Measurements from ENCODE around the gene NLGN1.

NLGN1 gene

GRCh38 chr3:173930251-173930650 is 532.7 kb downstream of the NLGN1 start:
- TF ChIP-seq POLR2A (IDR thresholded peaks at IDR 0.05; ENCODE audit: extremely low read depth, insufficient read length) (no peak), MAX (IDR thresholded peaks at IDR 0.05; ENCODE audit: low read depth, low read length) (no peak), CTCF (IDR thresholded peaks at IDR 0.05; ENCODE audit: low read depth, low read length) (no peak), MYC (IDR thresholded peaks at IDR 0.05; ENCODE audit: low read depth, low read length) (no peak)
- no peak for DNase-seq (ENCODE audit: low read depth)

GRCh38 chr3:173932624-173933023 is 535.1 kb downstream of the NLGN1 start:
- DNase-seq (ENCODE audit: low read depth), result no peak
- TF ChIP-seq MYC (IDR thresholded peaks at IDR 0.05; ENCODE audit: low read depth, low read length) (no peak), MAX (IDR thresholded peaks at IDR 0.05; ENCODE audit: low read depth, low read length) (no peak), POLR2A (IDR thresholded peaks at IDR 0.05; ENCODE audit: extremely low read depth, insufficient read length) (no peak), CTCF (IDR thresholded peaks at IDR 0.05; ENCODE audit: low read depth, low read length) (no peak)
- H3K4me3 ChIP-seq (ENCODE audit: low read depth, low read length), result no peak overlapping the region

More at GRCh38 chr3:173930251-173930650, 532.7 kb downstream of the NLGN1 start:
- no peak overlapping the region for H3K4me3 ChIP-seq (ENCODE audit: low read depth, low read length)

DNA sequence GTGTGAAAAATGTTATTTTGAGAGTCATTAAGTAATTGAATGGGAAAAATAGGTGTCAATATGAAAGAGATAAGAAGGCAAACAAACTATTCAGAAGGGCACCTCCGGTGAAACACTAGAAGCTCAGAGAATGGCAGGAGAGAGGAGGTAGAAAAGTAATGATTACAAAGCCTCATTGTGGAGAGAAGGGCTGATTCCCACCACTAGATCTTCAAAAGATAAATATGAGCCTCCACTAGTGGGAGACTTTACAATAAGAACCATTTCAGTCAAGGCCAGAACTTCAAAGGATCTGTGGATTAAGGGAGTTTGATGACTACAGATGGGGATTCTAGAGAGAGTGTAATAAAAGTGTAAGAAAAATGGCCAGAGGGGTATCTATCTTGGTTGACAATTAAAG is 535.6 kb downstream of the NLGN1 start:
- TF ChIP-seq MYC (IDR thresholded peaks at IDR 0.05; ENCODE audit: low read depth, low read length) (no peak), POLR2A (IDR thresholded peaks at IDR 0.05; ENCODE audit: extremely low read depth, insufficient read length) (no peak), MAX (IDR thresholded peaks at IDR 0.05; ENCODE audit: low read depth, low read length) (no peak), CTCF (IDR thresholded peaks at IDR 0.05; ENCODE audit: low read depth, low read length) (no peak)

DNA sequence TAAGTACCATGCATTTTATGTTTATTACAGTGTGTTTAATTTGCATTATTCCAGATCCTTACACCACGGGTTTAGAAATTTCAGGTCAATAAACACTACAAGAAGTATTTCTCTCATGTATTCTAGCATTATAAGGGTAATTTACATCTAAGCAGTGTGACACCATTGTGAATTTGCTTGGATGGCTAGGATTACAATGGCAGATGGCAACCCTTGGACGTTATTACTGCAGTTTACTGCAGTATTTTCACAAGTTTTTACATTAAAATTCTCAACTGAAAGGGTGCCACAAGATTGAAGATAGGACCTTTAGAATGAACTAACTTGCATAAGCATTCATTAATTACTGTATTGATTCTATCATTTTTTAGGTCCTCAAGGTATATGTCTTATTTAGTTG is 538.8 kb downstream of the NLGN1 start:
- no peak for TF ChIP-seq CTCF (IDR thresholded peaks at IDR 0.05; ENCODE audit: low read depth, low read length)
- no peak for TF ChIP-seq MAX (IDR thresholded peaks at IDR 0.05; ENCODE audit: low read depth, low read length)
- no peak for TF ChIP-seq MYC (IDR thresholded peaks at IDR 0.05; ENCODE audit: low read depth, low read length)
- TF ChIP-seq POLR2A (IDR thresholded peaks at IDR 0.05; ENCODE audit: extremely low read depth, insufficient read length), result no peak
- H3K4me3 ChIP-seq (ENCODE audit: low read depth, low read length), result no peak overlapping the region
- DNase-seq (ENCODE audit: low read depth), result no peak

More for the DNA sequence above, 535.6 kb downstream of the NLGN1 start:
- no peak overlapping the region for H3K4me3 ChIP-seq (ENCODE audit: low read depth, low read length)
- DNase-seq (ENCODE audit: low read depth), result no peak

- no peak overlapping the region for H3K4me3 ChIP-seq (ENCODE audit: low read depth, low read length)
- TF ChIP-seq MAX (IDR thresholded peaks at IDR 0.05; ENCODE audit: low read depth, low read length), result no peak
- no peak for TF ChIP-seq CTCF (IDR thresholded peaks at IDR 0.05; ENCODE audit: low read depth, low read length)
- TF ChIP-seq POLR2A (IDR thresholded peaks at IDR 0.05; ENCODE audit: extremely low read depth, insufficient read length), result no peak
- TF ChIP-seq MYC (IDR thresholded peaks at IDR 0.05; ENCODE audit: low read depth, low read length), result no peak
- DNase-seq (ENCODE audit: low read depth), result no peak
Measured at GRCh38 chr3:173938159-173938558, 540.6 kb downstream of the NLGN1 start.

GRCh38 chr3:173938616-173939015 is 541.1 kb downstream of the NLGN1 start:
- DNase-seq (ENCODE audit: low read depth), result no peak
- H3K4me3 ChIP-seq (ENCODE audit: low read depth, low read length), result no peak overlapping the region
- TF ChIP-seq CTCF (IDR thresholded peaks at IDR 0.05; ENCODE audit: low read depth, low read length), result no peak
- TF ChIP-seq MYC (IDR thresholded peaks at IDR 0.05; ENCODE audit: low read depth, low read length), result no peak
- no peak for TF ChIP-seq MAX (IDR thresholded peaks at IDR 0.05; ENCODE audit: low read depth, low read length)
- no peak for TF ChIP-seq POLR2A (IDR thresholded peaks at IDR 0.05; ENCODE audit: extremely low read depth, insufficient read length)

All from NB4 (cell line).